Hypothalamus (tissue), 51 donors: Measurements from ENCODE around the gene EPHX1.
A peak's percentile ranks its signal among the peaks of the same experiment; 100 is the strongest.
"Not testable (repeated sequence)": the region's sequence is repeated elsewhere in the genome, so short reads cannot be mapped to it uniquely, and the experiment has no call there.

Experiments
- DNase-seq, 51 donors: peaks; one replicate each; lab custom pipeline; 2025; lab: John Stamatoyannopoulos, UW

Gene EPHX1

DNA sequence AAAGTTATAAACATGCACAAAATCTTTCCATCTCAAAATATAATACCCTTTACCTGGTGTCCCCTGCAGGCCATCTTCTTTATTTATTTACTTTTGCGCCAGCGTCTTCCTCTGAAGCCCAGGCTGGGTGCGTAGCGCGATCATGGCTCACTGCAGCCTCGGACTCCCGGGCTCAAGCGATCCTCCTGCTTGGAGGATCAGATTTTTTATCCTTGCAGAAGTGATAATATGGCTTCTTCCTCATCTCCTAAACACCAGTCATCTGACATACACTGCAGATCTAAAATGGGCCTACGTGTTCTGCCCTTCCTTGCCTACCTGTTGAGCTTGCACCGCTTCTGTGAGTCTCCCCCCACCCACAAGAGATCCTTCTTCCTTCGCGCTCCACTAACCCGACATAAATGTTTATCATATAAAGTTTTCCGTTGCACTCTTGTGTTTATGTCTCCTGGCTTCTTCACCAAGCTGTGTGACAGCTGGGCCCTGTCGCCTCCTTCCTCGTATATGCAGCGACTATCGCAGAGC is 32.8 kb upstream of the EPHX1 start:
- DNase-seq: peak in 3 of 51 donors; percentile 11 to 44 (median 36)

DNA sequence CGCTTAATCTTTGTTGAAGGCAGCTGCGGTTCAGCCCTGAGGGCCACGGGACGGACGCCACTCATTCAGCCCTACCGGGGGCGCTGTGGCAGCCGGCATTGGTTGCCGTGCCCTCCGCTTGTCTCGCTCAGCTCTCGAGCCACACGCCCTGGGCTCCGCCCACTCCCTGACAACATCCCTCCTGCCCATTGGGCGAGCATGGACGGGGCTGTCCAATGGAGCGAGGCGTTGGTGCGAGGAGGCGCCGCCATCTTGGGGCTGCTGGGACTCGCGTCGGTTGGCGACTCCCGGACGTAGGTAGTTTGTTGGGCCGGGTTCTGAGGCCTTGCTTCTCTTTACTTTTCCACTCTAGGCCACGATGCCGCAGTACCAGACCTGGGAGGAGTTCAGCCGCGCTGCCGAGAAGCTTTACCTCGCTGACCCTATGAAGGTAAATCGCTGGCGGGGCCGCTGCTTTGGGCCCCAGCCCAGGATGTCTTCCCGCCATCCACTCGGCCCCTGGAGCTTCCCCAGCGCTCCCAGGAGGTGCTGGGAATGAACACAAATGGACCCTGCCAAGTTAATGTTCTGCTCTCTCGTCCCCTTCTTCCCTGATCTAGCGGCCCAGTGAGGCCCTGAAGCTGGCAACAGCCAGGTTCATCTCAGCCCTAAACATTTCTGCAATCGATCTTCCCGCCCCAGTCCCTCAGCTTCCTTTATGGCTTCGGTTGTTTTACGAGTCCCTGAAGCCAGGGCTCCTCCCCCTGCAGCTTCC is 32.2 kb upstream of the EPHX1 start, which contains the start of gene SRP9:
TSS of gene SRP9 (plus strand) at position 244 of the 754 bp plus-strand sequence. CDS start at position 359, 115 bp downstream.
- peak; percentile 83 to 99 (median 96) for DNase-seq

DNA sequence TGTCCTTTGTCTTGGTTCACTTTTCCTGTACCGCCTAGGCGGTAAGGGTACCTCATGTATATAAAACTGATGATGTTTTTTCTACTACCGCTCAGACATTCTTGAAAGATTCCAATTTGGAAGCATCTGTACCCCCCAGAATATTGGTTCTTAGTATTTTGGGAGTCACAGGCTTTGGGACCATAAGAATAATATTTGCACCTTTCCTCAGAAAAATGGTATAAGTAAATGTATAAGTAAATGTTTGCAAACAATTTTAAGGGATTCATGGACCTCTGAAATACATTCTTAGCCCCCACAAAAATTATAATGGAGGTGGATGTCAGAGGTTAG is 31.6 kb upstream of the EPHX1 start:
- DNase-seq: no peak

DNA sequence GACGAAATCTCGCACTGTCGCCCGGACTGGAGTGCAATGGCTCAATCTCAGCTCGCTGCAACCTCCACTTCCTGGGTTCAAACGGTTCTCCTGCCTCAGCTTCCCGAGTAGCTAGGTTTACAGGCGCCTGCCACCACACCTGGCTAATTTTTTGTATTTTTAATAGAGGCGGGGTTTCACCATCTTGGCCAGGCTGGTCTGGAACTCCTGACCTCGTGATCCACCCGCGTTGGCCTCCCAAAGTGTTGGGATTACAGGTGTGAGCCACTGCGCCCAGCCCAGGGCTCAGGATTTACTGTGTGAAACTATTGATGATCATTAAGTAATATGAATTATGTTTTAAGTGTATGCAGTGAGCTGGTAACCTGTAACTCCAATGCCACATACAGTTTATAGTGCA is 30.8 kb upstream of the EPHX1 start:
- DNase-seq: not testable (repeated sequence)

DNA sequence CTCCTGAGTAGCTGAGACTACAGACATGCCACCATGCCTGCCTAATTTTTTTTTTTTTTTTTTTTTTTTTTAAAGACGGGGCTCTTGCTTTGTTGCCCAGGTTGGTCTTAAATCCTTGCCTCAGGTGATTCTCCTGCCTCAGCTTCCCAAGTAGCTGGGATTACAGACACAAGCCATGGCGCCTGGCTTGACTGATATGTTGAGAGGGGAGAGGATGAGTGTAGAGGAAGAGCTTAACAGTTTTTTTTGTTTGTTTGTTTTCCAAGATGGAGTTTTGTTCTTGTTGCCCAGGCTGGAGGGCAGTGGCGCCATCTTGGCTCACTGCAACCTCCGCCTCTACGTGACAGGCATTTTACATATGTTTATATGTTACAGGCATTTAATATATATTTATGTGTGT is 29.8 kb upstream of the EPHX1 start:
- DNase-seq: no peak

DNA sequence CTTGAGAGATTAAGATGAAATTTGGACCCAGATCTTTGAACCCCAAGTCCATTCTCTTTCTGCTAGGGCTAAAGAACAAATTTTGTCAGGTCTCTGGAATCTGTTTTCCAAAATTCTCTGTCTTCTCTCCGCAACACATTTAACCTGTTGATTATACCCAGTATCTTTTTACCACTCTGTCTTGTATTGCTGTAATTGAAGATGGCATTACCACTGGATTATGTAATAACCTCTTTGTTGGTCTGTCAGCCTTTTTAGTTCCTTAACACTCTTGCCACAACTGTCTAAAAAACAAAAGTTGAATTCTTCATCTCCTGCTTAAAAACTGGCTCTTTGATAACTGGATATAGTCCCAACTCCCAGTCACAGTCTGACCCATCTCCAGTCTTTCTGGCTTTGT is 29.3 kb upstream of the EPHX1 start:
- DNase-seq: peak in 1 of 51 donors; percentile 8

DNA sequence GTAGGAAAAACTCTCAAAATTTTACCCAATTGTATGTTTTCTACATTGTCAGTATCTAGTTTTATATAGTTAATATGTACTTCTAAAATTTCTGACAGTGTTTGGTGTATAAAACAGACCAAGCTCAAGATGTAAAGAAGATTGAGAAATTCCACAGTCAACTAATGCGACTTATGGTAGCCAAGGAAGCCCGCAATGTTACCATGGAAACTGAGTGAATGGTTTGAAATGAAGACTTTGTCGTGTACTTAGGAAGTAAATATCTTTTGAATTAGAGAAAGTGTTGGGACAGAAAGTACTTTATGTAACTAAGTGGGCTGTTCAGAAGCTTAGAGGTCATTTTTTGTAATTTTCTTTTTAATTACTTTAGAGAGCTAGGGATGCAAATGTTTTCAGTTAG is 20.8 kb upstream of the EPHX1 start:
- not testable (repeated sequence) for DNase-seq

DNA sequence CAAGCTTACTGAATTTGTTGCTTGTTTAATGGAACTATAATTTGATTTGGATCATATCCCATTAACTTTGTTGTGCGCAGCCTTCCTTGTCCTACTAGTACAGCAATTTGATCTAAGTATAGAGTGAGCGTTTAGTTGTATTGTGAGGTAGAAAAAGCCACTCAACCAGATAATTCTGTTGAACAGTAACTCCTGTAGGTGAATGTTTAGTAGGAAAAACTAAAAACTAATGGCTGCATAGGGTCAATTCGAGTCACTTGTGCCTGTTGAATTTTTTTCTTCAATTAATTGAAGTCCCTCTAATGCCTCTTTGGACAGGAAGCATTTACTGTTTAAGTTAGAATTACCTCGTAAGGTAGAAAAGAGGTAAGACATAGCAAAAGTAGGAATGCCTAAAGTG is 15.0 kb upstream of the EPHX1 start:
- DNase-seq: no peak

DNA sequence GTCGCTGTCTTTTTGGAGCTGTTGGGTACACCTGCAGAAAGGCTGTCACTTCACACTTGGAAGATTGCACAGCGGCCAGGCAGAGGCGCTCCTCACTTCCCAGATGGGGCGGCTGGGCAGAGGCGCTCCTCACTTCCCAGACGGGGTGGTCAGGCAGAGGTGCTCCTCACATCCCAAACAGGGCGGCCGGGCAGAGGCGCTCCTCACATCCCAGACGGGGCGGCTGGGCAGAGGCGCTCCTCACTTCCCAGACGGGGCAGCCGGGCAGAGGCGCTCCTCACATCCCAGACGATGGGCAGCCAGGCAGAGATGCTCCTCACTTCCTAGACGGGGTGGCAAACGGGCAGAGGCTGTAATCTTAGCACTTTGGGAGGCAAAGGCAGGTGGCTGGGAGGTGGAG is 13.8 kb upstream of the EPHX1 start:
- DNase-seq: not testable (repeated sequence)

DNA sequence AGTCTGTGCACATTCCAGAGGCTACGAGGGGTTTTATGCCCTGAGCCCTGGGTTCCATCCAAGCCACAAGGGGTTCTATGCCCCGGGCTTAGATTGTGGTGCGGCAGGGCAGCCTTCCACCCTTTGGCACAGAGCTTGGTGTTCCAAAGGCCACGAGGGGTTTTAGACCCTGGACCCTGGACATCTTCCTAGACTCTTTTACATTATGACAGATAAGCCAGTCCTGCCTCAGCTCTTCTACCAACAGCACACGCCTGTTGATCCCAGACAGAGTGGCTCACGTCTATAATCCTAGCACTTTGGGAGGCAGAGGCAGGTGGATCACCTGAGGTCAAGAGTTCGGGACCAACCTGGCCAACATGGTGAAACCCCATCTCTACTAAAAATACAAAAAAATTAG is 8.8 kb upstream of the EPHX1 start:
- not testable (repeated sequence) for DNase-seq

DNA sequence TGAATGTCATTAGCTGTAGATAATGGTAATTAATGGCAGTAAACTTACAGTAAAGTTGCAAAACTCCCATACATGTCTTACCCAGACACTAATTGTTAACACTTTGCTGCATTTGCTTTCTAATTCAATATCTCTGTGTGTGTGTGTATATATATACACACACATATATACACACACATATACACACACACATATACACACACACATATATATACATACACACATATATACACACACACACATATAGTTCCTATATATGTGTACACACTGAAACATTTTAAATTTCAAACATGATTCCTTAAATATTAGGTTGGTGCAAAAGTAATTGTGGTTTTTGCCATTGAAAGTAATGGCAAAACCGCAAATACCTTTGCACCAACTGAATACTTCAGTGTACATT is 3.7 kb upstream of the EPHX1 start:
- no peak for DNase-seq

DNA sequence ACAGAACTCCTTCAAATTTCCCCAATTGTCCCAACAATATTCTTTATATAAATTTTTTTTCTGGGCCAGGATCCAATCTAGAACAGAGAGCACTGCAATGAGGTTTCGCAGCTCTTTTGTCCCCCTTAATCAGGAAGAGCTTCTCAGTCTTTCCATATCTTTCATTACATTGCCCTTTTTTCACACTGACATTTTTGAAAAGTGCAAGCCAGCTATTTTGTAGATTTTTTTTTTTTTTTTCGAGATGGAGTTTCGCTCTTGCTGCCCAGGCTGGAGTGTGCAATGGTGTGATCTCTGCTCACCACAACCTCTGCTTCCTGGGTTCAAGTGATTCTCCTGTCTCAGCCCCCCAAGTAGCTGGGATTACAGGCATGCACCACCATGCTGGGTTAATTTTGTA is 3.2 kb upstream of the EPHX1 start:
- DNase-seq: not testable (repeated sequence)

DNA sequence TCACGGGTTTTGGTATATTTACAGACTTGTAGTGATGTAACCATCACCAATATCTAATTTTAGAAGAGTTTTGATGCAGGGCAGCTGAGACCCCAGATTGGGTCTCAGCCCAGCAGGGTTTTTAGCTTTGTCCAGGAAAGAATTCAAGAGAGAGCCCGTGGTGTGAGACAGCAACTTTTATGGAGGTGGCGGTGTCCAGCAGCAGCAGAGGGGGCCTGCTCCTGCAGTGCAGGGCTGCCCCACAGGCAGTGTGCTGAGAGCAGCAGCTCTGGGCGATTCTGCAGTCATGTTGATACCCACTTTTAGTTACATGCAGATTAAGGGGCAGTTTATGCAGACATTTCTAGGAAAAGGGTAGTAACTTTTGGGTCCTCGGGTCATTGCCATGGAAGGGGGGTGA is 1.8 kb upstream of the EPHX1 start:
- no peak for DNase-seq

DNA sequence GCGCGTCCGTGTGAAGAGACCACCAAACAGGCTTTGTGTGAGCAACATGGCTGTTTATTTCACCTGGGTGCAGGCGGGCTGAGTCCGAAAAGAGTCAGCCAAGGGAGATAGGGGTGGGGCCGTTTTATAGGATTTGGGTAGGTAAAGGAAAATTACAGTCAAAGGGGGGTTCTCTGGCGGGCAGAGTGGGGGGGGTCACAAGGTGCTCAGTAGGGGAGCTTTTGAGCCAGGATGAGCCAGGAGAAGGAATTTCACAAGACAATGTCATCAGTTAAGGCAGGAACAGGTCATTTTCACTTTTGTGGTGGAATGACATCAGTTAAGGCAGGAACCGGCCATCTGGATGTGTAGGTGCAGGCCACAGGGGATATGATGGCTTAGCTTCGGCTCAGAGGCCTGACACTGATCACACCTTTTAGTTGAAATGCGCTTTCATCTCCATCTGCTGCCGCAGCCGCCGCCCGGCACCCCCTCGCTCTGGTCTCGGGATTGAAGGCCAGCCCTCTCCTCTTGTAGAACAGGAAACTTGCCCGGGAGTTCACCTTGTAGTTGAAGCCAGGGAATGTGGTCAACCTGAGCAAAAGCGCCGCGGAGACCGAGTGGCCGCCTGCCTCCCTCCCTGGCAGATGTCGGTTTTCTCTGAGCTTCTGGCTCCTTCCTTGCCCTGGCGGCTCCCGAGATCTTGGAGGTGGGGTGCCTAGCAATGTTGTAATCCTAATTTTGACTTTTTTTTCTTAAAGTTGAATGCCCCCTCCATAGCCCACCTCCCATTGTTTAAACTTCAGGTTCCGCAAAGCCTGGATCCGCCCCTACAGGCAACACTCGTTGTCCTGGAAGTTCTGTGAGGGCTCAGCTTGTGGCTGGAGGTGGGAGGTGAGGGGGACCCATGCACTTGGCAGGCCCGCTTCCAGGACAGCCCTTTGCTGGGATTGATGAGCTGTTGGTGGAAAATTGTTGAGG is 935 bp downstream of the EPHX1 start:
- peak in 8 of 51 donors; percentile 17 to 38 (median 30) for DNase-seq

DNA sequence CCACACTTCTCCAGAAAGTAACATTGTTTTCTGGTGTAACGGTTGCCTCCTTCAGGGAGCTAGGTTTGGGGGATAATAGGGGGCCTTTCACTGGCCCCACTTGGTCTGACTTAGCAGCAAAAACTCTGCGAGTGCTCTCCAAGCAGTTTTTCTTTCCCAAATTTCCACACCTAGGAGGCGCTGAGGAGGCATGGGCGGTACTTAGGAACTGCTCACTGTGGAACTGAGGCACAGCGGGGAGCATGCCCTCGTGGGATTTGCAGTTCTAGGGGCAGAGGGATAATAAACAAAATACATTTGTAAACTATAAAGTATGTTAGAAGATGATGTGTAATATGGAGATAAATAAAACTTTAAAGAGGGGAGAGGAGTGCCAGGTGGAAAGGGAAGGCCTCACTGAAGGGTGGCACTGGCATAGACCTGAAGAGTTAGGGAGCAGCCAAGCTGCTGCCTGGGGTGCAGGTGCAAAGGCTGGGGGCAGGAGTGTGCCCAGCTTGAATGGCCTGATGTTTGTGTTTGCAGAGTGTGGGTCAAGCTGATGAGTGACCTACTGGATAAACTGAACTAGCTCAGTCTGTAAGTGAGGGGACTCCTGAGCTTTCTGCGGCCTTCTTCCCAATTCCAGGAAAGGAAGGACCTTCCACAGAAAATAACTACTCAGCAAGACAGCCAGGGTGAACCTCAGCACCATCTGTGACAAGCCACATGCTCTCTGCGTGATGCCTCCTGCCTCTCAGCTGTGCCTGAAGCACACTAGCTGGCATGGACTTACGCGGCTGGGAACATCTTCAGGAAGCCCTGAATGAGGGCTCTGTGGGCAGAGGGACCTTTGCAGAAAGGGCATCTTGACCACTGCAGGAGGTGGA is 1.9 kb downstream of the EPHX1 start:
- DNase-seq: peak in 5 of 51 donors; percentile 14 to 29 (median 21)

DNA sequence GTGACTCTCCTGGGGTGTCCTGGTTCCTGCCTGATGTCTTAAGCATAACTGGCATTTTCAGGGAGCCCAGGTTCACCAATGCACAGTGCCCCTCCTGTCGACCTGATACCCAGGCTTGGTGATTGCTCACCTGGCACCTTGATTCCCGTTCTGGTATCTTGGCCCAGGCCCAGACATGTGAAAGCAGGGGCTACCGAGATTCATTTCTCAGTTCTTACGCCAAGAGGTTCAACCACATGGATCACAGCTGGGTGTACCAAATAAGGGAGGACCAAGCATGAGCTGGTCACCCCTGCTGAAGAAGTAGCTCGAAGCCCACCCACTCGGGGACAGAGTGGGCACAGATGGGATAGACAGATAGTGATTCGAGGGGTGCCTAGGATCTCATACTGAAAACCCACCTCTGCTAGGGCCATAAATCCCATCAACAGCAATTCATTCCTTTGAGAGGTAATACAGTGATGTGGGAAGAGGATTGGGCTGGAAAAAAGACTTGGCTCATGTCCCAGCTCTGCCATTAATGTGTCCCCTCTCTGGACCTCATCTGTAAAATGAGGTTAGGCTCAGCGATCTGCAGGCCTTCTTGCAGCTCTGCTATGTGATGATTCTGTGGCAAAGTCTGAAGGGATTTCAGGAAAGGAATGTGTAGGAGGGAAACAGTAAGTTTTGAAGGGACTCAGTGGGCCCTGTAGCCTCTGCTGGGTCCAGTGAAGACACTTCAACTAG is 2.7 kb downstream of the EPHX1 start:
- DNase-seq: no peak

DNA sequence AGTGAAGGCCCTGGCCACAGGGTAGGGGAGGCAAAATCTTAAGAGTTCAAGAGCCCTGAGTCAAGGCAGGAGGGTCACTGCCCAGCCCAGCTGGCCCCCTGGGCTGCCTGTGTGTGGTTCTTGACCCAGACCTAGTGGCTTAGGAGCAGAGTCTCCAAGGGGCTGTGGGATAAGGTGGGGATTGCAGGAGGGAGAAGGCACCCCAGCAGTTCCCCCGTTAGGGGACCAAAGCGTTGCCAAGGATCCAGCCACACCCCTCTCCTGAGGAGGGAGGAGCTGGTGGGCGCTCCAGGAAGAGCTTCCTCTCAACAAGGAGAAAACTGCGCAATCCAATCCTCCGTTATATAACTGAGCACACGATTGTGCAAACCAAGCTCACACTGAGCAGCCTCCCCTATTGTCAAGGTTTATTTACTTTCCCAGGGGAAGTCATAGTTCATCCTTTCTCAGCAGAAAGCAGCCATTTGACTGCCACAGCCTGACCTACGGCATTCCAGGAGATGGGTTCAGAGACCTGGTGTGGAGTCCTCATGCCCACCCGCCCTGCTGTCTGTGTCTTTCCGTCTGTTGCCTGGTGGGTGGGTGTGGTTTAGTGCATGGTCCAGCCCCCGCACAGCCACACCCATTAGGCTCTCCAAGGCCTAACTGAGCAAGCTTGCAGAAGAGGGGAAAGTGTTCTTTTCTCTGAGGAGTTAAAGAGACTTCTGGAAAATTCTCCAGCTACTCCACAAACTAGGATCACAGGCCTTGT is 3.5 kb downstream of the EPHX1 start:
- DNase-seq: peak in 1 of 51 donors; percentile 26

DNA sequence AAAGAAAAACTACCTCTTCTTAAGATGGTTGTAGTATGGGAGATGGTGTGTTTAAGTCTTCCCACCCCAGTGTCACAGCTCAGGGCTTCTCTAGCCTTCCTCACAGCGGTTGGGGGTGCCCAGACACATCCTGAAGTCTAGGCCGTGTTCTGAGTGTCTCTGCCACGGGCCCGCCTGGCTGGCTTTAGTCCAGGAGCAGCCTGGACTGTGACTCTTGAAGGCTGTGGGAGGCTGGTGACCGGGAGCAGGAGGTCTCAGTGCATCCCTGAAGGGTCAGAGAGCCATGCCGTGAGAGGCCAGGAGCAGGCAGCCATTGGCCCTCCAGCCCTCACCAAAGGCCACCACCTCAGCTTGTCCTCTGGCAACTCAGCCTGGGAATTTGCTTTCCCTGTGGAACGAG is 4.5 kb downstream of the EPHX1 start:
- DNase-seq: no peak

DNA sequence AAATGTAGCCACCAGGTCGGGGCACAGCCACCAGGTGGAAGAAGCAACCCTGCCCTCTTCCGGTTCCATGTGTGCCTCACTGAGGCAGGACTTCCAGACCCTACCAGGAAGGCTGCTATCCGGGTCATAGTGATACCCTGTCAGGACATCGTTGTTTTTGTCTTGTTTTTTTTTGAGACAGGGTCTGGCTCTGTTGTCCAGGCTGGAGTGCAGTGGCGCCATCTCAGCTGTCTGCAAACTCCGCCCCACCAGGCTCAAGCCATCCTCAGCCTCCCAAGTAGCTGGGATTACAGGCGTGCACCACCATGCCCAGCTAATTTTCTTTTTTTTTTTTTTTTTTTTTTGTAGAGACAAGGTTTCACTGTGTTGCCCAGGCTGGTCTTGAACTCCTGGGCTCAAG is 5.2 kb downstream of the EPHX1 start:
- DNase-seq: not testable (repeated sequence)
